Head of caudate nucleus (tissue), 42 donors: Measurements from ENCODE around the gene BAIAP2L2.
"Not testable (repeated sequence)": the region's sequence is repeated elsewhere in the genome, so short reads cannot be mapped to it uniquely, and the experiment has no call there.

Experiments used
- DNase-seq, 42 donors: peaks; one replicate each; pipeline versions ENCODE4 v3.0.0 to v3.0.0-alpha.2; 2020 to 2021; ENCODE audit warnings: mixed read lengths in 7 of 42
- intact Hi-C: fragments of 100-400 bp; cut with DNase I; formaldehyde crosslinking; loops from one replicate; pipeline ENCODE4 v1.15.0; 2022

Gene BAIAP2L2

GRCh38 chr22:38086001-38086845, 24.3 kb downstream of the BAIAP2L2 start:
- DNase-seq: no peak
- intact Hi-C loops: no loop called here

- DNase-seq: no peak
- intact Hi-C loops: no loop called here
Observed at GRCh38 chr22:38085501-38085900, 25.0 kb downstream of the BAIAP2L2 start.

- no peak for DNase-seq
- intact Hi-C loops: no loop called here
Observed at GRCh38 chr22:38085056-38085455, 25.4 kb downstream of the BAIAP2L2 start.

- no peak for DNase-seq
- intact Hi-C loops: no loop called here
Observed at GRCh38 chr22:38083931-38084631, 26.4 kb downstream of the BAIAP2L2 start, which contains the start of gene SLC16A8. Gene SLC16A8 (minus strand): TSS chr22:38084184. CDS start chr22:38082873, 1,311 bp downstream.

- intact Hi-C loops: no loop called here
- no peak for DNase-seq
Observed at GRCh38 chr22:38082986-38083710, 27.3 kb downstream of the BAIAP2L2 start.

GRCh38 chr22:38081941-38082828, 28.3 kb downstream of the BAIAP2L2 start:
- DNase-seq: peak in 2 of 42 donors; percentile 20 to 47

GRCh38 chr22:38081636-38081940, 28.9 kb downstream of the BAIAP2L2 start:
- intact Hi-C loops: no loop called here
- DNase-seq: no peak

More at GRCh38 chr22:38081941-38082828, 28.3 kb downstream of the BAIAP2L2 start:
- intact Hi-C loops: no loop called here

- intact Hi-C loops: no loop called here
- DNase-seq: peak in 41 of 42 donors; percentile 53 to 89 (median 72)
Observed at GRCh38 chr22:38080850-38081635, 29.4 kb downstream of the BAIAP2L2 start.

GRCh38 chr22:38080474-38080849, 30.0 kb downstream of the BAIAP2L2 start:
- intact Hi-C loops: no loop called here
- DNase-seq: no peak

GRCh38 chr22:38079804-38080203, 30.7 kb downstream of the BAIAP2L2 start:
- intact Hi-C loops: loop anchor here (10.0 kb wide), 1 partner anchor 495 kb away; the partner anchor contains the start of gene DMC1
- peak in 1 of 42 donors; percentile 23 for DNase-seq

- DNase-seq: not testable (repeated sequence)
- intact Hi-C loops: loop anchor here (10.0 kb wide), 1 partner anchor 496 kb away; the partner anchor contains the start of gene DMC1
Observed at GRCh38 chr22:38079208-38079607, 31.3 kb downstream of the BAIAP2L2 start.

GRCh38 chr22:38078046-38078840, 32.2 kb downstream of the BAIAP2L2 start:
- intact Hi-C loops: loop anchor here (10.0 kb wide), 1 partner anchor 497 kb away; the partner anchor contains the start of gene DMC1

GRCh38 chr22:38077595-38077994, 32.9 kb downstream of the BAIAP2L2 start:
- no peak for DNase-seq

More at GRCh38 chr22:38078046-38078840, 32.2 kb downstream of the BAIAP2L2 start:
- DNase-seq: peak in 1 of 42 donors; percentile 30

GRCh38 chr22:38077096-38077495, 33.4 kb downstream of the BAIAP2L2 start:
- DNase-seq: no peak

More at GRCh38 chr22:38077595-38077994, 32.9 kb downstream of the BAIAP2L2 start:
- intact Hi-C loops: loop anchor here (10.0 kb wide), 1 partner anchor 497 kb away; the partner anchor contains the start of gene DMC1

GRCh38 chr22:38075961-38076360, 34.5 kb downstream of the BAIAP2L2 start:
- intact Hi-C loops: loop anchor here (10.0 kb wide), 1 partner anchor 499 kb away; the partner anchor contains the start of gene DMC1
- DNase-seq: no peak

More at GRCh38 chr22:38077096-38077495, 33.4 kb downstream of the BAIAP2L2 start:
- intact Hi-C loops: loop anchor here (10.0 kb wide), 1 partner anchor 498 kb away; the partner anchor contains the start of gene DMC1

- DNase-seq: no peak
- intact Hi-C loops: loop anchor here (10.0 kb wide), 1 partner anchor 500 kb away; the partner anchor contains the start of gene DMC1
Observed at GRCh38 chr22:38075105-38075825, 35.2 kb downstream of the BAIAP2L2 start.
